ENCODE measurements around the gene ITLN2. TPM values are rescaled to one million over a fixed set of nuclear protein-coding genes. Genes with fewer than 3 reads are reported as not detected.

Gene ITLN2
- total RNA-seq: not detected

- DNase-seq: no peak
- no peak within 1 kb of the TSS for H3K4me3 ChIP-seq
- peaks cover 0 to 6% (median 0%) of the 10 kb centered on the region in 4 donors for H3K27me3 ChIP-seq
- peaks cover 10 to 35% (median 14%) of the 10 kb centered on the region in 3 donors for H3K4me1 ChIP-seq
- no peak within 1 kb of the TSS for H3K27ac ChIP-seq
- H3K36me3 ChIP-seq: no peaks in the 10 kb centered on the region
- no peaks in the 10 kb centered on the region for H3K9me3 ChIP-seq
- 71 to 74% methylated on average over 4 to 5 of the region's 8 CpGs for WGBS, 2 donors
- intact Hi-C loops (cut with DNase I): loop anchor here (10.0 kb wide), 2 partner anchors 120 to 280 kb away; no protein-coding TSS in a partner anchor
- TF ChIP-seq CTCF (IDR thresholded peaks at IDR 0.05): peak in 5 of 6 experiments; percentile 46 to 74 (median 54)
- no peak for TF ChIP-seq POLR2A (IDR thresholded peaks at IDR 0.05)
Measured at GRCh38 chr1:160954158-160955104, at the start of gene ITLN2. TSS of gene ITLN2 (minus strand) at chr1:160954809. CDS start at chr1:160954741, 68 bp downstream.

- H3K4me1 ChIP-seq: peaks cover 0 to 30% (median 4%) of the 10 kb centered on the region in 3 donors
- intact Hi-C loops (cut with DNase I): no loop called here
- no peaks in the 10 kb centered on the region for H3K9me3 ChIP-seq
- H3K4me3 ChIP-seq: no peak overlapping the region
- no peak overlapping the region for H3K27ac ChIP-seq
- H3K27me3 ChIP-seq: no peaks in the 10 kb centered on the region
- 29 to 52% methylated on average over 5 of the region's 5 CpGs for WGBS, 2 donors
- DNase-seq: no peak
- TF ChIP-seq CTCF (IDR thresholded peaks at IDR 0.05): no peak
- TF ChIP-seq POLR2A (IDR thresholded peaks at IDR 0.05): no peak
- H3K36me3 ChIP-seq: peaks cover 21 to 66% (median 21%) of the 10 kb centered on the region in 3 donors
Measured at GRCh38 chr1:161001525-161001924, 46.9 kb upstream of the ITLN2 start.

- Histone ChIP-seq H3K36me3 (peaks cover 21 to 63% (median 21%) of the 10 kb centered on the region in 3 donors), H3K4me1 (peaks cover 0 to 36% (median 4%) of the 10 kb centered on the region in 3 donors), H3K27ac (no peak overlapping the region), H3K4me3 (no peak overlapping the region), H3K9me3 (no peaks in the 10 kb centered on the region), H3K27me3 (no peaks in the 10 kb centered on the region)
- TF ChIP-seq CTCF (IDR thresholded peaks at IDR 0.05): no peak
- TF ChIP-seq POLR2A (IDR thresholded peaks at IDR 0.05): no peak
- WGBS, 2 donors: 77 to 90% methylated on average over 7 to 11 of the region's 11 CpGs
- no peak for DNase-seq
- intact Hi-C loops (cut with DNase I): no loop called here
Measured at GRCh38 chr1:161000736-161001480, 46.3 kb upstream of the ITLN2 start.

GRCh38 chr1:160999376-160999775, 44.8 kb upstream of the ITLN2 start:
- no peak for TF ChIP-seq CTCF (IDR thresholded peaks at IDR 0.05)
- TF ChIP-seq POLR2A (IDR thresholded peaks at IDR 0.05): no peak
- Histone ChIP-seq H3K4me1 (peaks cover 0 to 52% (median 4%) of the 10 kb centered on the region in 3 donors), H3K27ac (no peak overlapping the region), H3K36me3 (peaks cover 21 to 63% (median 21%) of the 10 kb centered on the region in 3 donors), H3K9me3 (no peaks in the 10 kb centered on the region), H3K27me3 (no peaks in the 10 kb centered on the region), H3K4me3 (no peak overlapping the region)
- intact Hi-C loops (cut with DNase I): no loop called here
- no peak for DNase-seq
- WGBS, 2 donors: 92 to 94% methylated on average over 5 of the region's 5 CpGs

All from esophagus squamous epithelium (tissue), 5 donors.